Right lobe of liver (tissue), 6 donors: ENCODE data around the gene FMO1. TPM values are rescaled to one million over a fixed set of nuclear protein-coding genes. Genes with fewer than 3 reads are reported as not detected.

Experiments used
- ATAC-seq, 4 donors: fragments of 200-7000 bp; cut with Tn5 transposase; one replicate each; pipeline ENCODE4 v1.9.1; 2020; ENCODE audit warnings: mild to moderate bottlenecking in 4 of 4, moderate library complexity in 4 of 4
- DNase-seq, 3 donors: peaks; one replicate each; pipeline ENCODE4 v3.0.0-alpha.2; 2020
- H3K27ac ChIP-seq, 3 donors: fragments of 200-600 bp; one replicate each; pipeline ENCODE4 v1.8.0; 2022
- H3K27me3 ChIP-seq, 2 donors: fragments of 200-600 bp; one replicate each; pipeline ENCODE4 v1.8.0; 2022
- H3K36me3 ChIP-seq, 4 donors: fragments of 200-600 bp; sonication (generic) in 1 of 4; one replicate each; pipeline versions ENCODE4 v1.5.1 to v1.8.0; 2017 to 2022; ENCODE audit warnings: control low read depth in 1 of 4
- H3K4me1 ChIP-seq, 4 donors: fragments of 200-600 bp; sonication (generic) in 1 of 4; one replicate each; pipeline versions ENCODE4 v1.5.1 to v1.8.0; 2017 to 2022; ENCODE audit warnings: control low read depth in 1 of 4
- H3K4me3 ChIP-seq, 3 donors: fragments of 200-600 bp; one replicate each; pipeline ENCODE4 v1.8.0; 2022
- H3K9me3 ChIP-seq, 4 donors: fragments of 200-600 bp; sonication (generic) in 1 of 4; one replicate each; pipeline versions ENCODE4 v1.5.1 to v1.8.0; 2017 to 2022; ENCODE audit warnings: control low read depth in 1 of 4
- CTCF ChIP-seq, 4 donors: fragments of 200-600 bp in 3 of 4; fragments of 450-650 bp in 1 of 4; IDR thresholded peaks; one replicate each; pipeline versions ENCODE4 v1.5.1 to v1.8.0; 2016 to 2022; ENCODE audit warnings: antibody characterized with exemption in 4 of 4, mild to moderate bottlenecking in 2 of 4
- POLR2A ChIP-seq: fragments of 450-650 bp; IDR thresholded peaks from one replicate; pipeline ENCODE4 v1.6.1; 2017; ENCODE audit warnings: antibody characterized with exemption, mild to moderate bottlenecking
- WGBS: methylation state at CpG from one replicate; pipeline ENCODE4 v1.1.6; 2018; ENCODE audit warnings: low coverage, low lambda C conversion rate; ENCODE audit not compliant: insufficient coverage; ENCODE audit errors: missing lambda C conversion rate; 5-methylcytosine and 5-hydroxymethylcytosine counted together
- intact Hi-C, 2 donors: fragments of 100-400 bp; cut with DNase I; formaldehyde crosslinking; loops; one replicate each; pipeline versions ENCODE4 v1.11.2 to v1.14.1; 2022
- total RNA-seq, 6 experiments: library from RNA; depleted of rRNA in 2 of 6; stranded (reverse); fragments of >200 nt in 2 of 6; fragmentation: NEBNext Ultra II Directional in 3 of 6; extraction: Animal tissue kit (Norgen Biotek cat#: 25700) in 3 of 6; gene quantifications; one replicate each; pipeline versions ENCODE4 v1.1.0 to v1.2.4, GENCODE V29; 2016 to 2023
- donor health status: DM: no; HTN: yes; CAD: no.
- donor health status: DM: no; HTN: no; CAD: no.
- donor health status: DM: no; HTN: no; CAD: no.
- donor health status: DM: no; HTN: yes; CAD: no.
- donor health status: DM: no; HTN: yes; CAD: no.

FMO1 gene
- total RNA-seq, 6 experiments from 2014 or later = 0.15 to 7.6 (median 2.5) TPM

- H3K9me3 ChIP-seq = no peaks in the 10 kb centered on the region
- ATAC-seq = peak in 3 of 4 donors; percentile 25 to 60 (median 35)
- peak overlapping the region in 1 of 3 donors; percentile 31 for H3K27ac ChIP-seq
- peaks cover 0 to 16% (median 5%) of the 10 kb centered on the region in 4 donors for H3K4me1 ChIP-seq
- DNase-seq = no peak
- 37% methylated on average over 5 of the region's 5 CpGs for WGBS
- intact Hi-C loops = loop anchor here in 1 of 2 donors (10.0 kb wide), 1 partner anchor 47 kb away; no protein-coding TSS in a partner anchor
- no peaks in the 10 kb centered on the region for H3K27me3 ChIP-seq
- no peaks in the 10 kb centered on the region for H3K36me3 ChIP-seq
- H3K4me3 ChIP-seq = peak overlapping the region in 1 of 3 donors; percentile 20
- TF ChIP-seq CTCF (IDR thresholded peaks at IDR 0.05) (no peak), POLR2A (no peak)
These were observed 9.3 kb downstream of the FMO1 start for GRCh38 chr1:171257607-171258076.

- peaks cover 0 to 16% (median 5%) of the 10 kb centered on the region in 4 donors for H3K4me1 ChIP-seq
- 80% methylated on average over 3 of the region's 3 CpGs for WGBS
- TF ChIP-seq POLR2A (no peak), CTCF (IDR thresholded peaks at IDR 0.05) (no peak)
These were observed 10.1 kb downstream of the FMO1 start for GRCh38 chr1:171258429-171258828.

DNA sequence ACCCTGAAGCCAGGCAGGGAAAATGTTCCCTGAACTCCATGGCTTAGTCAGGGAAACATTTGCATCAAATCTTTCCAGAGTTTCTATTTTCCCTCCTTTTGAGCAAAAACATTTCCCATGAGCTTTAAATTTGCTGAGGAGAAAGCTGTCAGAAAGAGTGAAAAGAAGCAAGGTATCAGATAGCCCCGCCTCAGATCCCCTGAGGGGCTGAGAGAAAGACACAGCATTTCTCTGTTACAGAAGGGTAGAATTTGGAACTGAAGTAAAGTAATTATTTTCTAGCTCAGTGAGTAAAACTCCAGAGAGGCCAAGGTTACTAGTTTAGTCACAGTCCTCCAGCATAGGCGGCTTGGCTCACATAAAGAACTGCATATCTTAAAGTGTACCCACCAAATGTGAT, 10.6 kb downstream of the FMO1 start:
- ATAC-seq (no peak), DNase-seq (no peak)
- Histone ChIP-seq H3K4me3 (no peak overlapping the region), H3K27me3 (no peaks in the 10 kb centered on the region), H3K36me3 (no peaks in the 10 kb centered on the region), H3K9me3 (no peaks in the 10 kb centered on the region), H3K27ac (no peak overlapping the region), H3K4me1 (peaks cover 0 to 16% (median 5%) of the 10 kb centered on the region in 4 donors)
- intact Hi-C loops = loop anchor here in 1 of 2 donors (10.0 kb wide), 1 partner anchor 46 kb away; no protein-coding TSS in a partner anchor
- WGBS = 71% methylated on average over 1 of the region's 2 CpGs
- TF ChIP-seq CTCF (IDR thresholded peaks at IDR 0.05) = no peak
- TF ChIP-seq POLR2A = no peak

More at GRCh38 chr1:171258429-171258828, 10.1 kb downstream of the FMO1 start:
- Histone ChIP-seq H3K27me3 (no peaks in the 10 kb centered on the region), H3K27ac (no peak overlapping the region), H3K36me3 (no peaks in the 10 kb centered on the region), H3K4me3 (no peak overlapping the region), H3K9me3 (no peaks in the 10 kb centered on the region)
- no peak for ATAC-seq
- intact Hi-C loops = loop anchor here in 1 of 2 donors (10.0 kb wide), 1 partner anchor 46 kb away; no protein-coding TSS in a partner anchor
- no peak for DNase-seq

DNA sequence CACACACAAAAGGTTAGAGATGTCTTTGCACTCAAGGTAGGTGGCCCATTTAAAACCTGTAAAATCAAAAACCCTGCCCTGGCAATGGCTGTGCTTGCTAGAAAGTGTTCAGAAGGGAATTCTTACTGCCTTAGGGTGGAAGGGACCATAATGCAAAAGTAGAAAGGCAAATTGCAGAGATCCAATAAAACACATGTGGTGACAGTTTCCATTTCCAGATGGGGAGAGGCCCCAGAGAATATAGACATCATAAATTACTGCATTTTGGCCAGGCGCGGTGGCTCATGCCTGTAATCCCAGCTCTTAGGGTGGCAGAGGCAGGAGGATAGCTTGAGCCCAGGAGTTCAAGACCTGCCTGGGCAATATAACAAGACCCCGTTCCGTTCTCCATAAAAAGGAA, 13.0 kb downstream of the FMO1 start:
- DNase-seq (no peak), ATAC-seq (no peak)
- no peaks in the 10 kb centered on the region for H3K36me3 ChIP-seq
- no peaks in the 10 kb centered on the region for H3K9me3 ChIP-seq
- peaks cover 0 to 14% (median 5%) of the 10 kb centered on the region in 4 donors for H3K4me1 ChIP-seq
- no peak overlapping the region for H3K27ac ChIP-seq
- TF ChIP-seq CTCF (IDR thresholded peaks at IDR 0.05) (no peak), POLR2A (no peak)
- no peaks in the 10 kb centered on the region for H3K27me3 ChIP-seq
- intact Hi-C loops = no loop called here
- H3K4me3 ChIP-seq = no peak overlapping the region
- WGBS = 100% methylated on average over 2 of the region's 4 CpGs
